Neural progenitor cell (in vitro differentiated cells): ENCODE data around the gene KIFC3.
"Not testable (repeated sequence)": the region's sequence is repeated elsewhere in the genome, so short reads cannot be mapped to it uniquely, and the experiment has no call there.

Experiments used
- EZH2 ChIP-seq: fragments of 200-600 bp; sonication (generic); IDR thresholded peaks from 2 replicates; pipeline ENCODE4 v1.6.1; 2017; ENCODE audit warnings: antibody characterized with exemption, mild to moderate bottlenecking, moderate library complexity
- EZH2phosphoT487 ChIP-seq: fragments of 200-600 bp; sonication (generic); IDR thresholded peaks from 2 replicates; pipeline ENCODE4 v1.6.1; 2017; ENCODE audit warnings: antibody characterized with exemption
- TF ChIP-seq, protein P1 (sequence below): fragments of 200-600 bp; sonication (generic); IDR thresholded peaks from 2 replicates; pipeline ENCODE4 v1.5.1; 2017; ENCODE audit warnings: antibody characterized with exemption, mild to moderate bottlenecking

DNA sequence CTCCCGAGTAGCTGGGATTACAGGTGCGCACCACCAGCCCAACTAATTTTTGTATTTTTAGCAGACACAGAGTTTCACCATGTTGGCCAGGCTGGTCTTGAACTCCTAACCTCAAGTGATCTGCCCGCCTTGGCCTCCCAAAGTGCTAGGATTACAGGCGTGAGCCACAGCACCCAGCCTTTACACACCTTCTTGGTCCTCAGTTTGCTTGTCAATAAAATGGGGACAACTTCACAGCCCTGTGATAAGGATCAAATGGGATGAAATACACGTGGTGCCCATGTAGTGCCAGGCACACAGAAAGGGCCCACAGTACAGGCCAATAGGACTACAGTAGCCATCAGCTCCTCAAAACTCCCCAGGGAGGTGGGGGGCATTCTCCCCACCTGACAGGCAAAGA lies 6.3 kb downstream of the KIFC3 start:
- TF ChIP-seq, protein P1, sequence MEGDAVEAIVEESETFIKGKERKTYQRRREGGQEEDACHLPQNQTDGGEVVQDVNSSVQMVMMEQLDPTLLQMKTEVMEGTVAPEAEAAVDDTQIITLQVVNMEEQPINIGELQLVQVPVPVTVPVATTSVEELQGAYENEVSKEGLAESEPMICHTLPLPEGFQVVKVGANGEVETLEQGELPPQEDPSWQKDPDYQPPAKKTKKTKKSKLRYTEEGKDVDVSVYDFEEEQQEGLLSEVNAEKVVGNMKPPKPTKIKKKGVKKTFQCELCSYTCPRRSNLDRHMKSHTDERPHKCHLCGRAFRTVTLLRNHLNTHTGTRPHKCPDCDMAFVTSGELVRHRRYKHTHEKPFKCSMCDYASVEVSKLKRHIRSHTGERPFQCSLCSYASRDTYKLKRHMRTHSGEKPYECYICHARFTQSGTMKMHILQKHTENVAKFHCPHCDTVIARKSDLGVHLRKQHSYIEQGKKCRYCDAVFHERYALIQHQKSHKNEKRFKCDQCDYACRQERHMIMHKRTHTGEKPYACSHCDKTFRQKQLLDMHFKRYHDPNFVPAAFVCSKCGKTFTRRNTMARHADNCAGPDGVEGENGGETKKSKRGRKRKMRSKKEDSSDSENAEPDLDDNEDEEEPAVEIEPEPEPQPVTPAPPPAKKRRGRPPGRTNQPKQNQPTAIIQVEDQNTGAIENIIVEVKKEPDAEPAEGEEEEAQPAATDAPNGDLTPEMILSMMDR: not testable (repeated sequence)
- TF ChIP-seq EZH2, EZH2phosphoT487: not testable (repeated sequence)
